A204.1 (cell line): Measurements from ENCODE around the gene CNN2.

Experiments used
- FAIRE-seq: peaks from 2 replicates; lab custom pipeline; 2012; peaks lifted over from hg19 to GRCh38; lab: Jason Lieb, UNC

Gene CNN2

GRCh38 chr19:1049800-1050199, 23.4 kb downstream of the CNN2 start:
- FAIRE-seq, result no peak

- no peak for FAIRE-seq
Observed at GRCh38 chr19:1050989-1051788, 24.8 kb downstream of the CNN2 start.

DNA sequence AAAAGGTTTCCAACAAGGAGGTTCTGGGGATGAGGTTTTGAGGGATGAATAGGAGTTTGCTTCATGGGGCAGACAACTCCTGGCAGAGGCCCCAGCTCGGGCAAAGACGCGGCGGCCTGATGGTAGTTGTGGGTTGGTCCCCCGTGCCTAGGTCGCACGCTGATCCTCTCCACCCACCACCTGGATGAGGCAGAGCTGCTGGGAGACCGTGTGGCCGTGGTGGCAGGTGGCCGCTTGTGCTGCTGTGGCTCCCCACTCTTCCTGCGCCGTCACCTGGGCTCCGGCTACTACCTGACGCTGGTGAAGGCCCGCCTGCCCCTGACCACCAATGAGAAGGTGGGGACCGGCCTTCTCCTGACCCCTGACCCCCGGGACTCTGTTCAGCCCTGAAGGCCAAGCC, 25.4 kb downstream of the CNN2 start:
- no peak for FAIRE-seq

DNA sequence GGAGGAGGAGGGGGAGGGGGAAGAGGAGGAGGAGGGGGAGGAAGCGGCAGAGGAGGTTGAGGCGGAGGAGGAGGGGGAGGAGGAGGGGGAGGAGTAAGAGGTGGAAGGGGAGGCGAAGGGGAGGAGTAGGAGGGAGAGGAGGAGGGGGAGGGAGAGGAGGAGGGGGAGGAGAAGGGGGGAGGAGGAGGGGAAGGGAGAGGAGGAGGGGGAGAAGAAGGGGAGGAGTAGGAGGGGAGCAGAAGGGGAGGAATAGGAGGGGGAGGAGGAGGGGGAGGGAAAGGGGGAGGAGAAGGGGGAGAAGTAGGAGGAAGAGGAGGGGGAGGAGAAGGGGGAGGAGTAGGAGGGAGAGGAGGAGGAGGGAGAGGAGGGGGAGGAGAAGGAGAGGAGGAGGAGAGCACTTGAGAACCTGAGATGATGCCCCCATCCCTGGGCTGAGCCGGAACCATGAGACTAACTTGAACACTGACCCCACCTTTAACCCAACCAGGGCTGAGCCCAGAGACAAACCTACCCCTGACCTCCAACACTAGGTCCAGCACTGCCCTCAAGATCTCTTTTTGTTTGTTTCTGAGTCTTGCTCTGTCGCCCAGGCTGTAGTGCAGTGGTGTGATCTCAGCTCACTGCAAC, 26.1 kb downstream of the CNN2 start:
- no peak for FAIRE-seq

DNA sequence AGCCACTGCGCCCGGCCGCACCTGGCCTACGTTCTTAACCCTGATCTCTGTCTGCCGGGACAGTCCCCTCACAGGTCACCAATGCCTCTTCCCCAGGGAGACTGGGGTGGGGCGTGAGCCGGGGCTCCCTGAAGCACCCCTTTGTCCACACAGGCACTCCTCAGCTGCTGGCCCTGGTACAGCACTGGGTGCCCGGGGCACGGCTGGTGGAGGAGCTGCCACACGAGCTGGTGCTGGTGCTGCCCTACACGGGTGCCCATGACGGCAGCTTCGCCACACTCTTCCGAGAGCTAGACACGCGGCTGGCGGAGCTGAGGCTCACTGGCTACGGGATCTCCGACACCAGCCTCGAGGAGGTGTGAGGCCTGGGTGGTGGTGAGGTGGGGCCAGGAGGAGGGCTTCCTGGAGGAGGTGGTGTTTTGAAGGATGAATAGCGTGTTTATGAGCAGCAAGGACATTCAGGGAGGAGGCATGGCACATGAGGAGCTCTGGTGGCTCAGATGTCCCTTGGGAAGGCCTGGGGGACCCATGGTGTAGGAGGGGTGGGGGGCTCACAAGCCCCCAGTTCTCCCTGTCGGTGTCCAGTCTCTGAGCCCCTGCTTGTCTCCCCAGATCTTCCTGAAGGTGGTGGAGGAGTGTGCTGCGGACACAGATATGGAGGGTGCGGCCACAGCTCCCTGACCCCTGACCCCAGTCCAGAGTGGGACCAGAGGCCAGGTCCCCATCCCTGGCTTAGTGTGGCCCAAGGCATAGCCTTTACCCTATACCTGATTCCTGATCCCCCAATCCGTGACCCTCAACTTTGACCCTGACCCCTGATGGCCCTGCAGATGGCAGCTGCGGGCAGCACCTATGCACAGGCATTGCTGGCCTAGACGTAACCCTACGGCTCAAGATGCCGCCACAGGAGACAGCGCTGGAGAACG, 27.0 kb downstream of the CNN2 start:
- FAIRE-seq, result no peak

GRCh38 chr19:1054102-1055027, 28.0 kb downstream of the CNN2 start:
- no peak for FAIRE-seq

GRCh38 chr19:1055028-1055425, 28.6 kb downstream of the CNN2 start:
- FAIRE-seq, result no peak

GRCh38 chr19:1055886-1056620, 29.6 kb downstream of the CNN2 start:
- no peak for FAIRE-seq

DNA sequence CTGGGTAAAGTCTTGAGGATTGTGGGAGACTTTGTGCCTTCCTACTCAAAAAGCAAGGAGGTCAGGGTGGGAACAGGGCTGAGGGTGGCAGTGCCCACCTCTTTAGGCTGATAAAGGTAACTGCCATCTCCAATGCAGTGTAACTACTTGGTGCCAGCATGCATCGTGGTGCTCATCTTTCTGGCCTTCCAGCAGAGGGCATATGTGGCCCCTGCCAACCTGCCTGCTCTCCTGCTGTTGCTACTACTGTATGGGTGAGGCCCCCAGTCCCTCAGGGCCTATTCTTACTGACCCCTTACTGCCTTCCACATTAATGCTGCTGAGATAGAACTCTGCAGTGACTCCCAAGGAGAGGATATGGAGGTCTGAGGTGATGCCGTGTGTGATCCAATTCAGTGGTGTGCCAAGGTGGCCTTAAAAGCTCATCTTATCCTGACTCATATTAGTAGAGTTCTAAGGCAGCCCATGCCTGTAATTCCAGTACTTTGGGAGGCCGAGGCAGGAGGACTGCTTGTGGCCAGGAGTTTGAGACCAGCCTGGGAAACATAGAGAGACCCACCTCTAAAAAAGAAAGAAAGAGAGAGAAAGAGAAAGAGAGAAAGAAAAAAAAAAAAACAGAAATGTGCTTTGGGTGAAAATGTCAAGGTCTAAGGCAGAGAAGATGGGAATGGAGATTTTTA, 30.9 kb downstream of the CNN2 start:
- no peak for FAIRE-seq

DNA sequence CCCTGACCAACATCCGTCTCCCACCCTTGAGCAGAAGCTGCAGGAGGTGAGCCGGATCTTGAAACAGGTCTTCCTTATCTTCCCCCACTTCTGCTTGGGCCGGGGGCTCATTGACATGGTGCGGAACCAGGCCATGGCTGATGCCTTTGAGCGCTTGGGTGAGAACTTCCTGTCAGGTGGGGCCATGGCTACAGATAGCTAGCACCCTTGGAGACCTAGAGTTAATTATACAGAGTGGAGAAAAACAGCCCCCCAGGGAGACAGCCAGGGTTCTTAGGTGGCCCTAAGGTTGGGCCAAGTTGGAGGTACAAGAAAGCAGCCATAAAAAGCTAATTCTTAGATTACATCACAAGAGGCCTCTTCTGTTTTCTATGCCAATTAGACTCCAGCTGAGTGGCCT, 31.7 kb downstream of the CNN2 start:
- no peak for FAIRE-seq

DNA sequence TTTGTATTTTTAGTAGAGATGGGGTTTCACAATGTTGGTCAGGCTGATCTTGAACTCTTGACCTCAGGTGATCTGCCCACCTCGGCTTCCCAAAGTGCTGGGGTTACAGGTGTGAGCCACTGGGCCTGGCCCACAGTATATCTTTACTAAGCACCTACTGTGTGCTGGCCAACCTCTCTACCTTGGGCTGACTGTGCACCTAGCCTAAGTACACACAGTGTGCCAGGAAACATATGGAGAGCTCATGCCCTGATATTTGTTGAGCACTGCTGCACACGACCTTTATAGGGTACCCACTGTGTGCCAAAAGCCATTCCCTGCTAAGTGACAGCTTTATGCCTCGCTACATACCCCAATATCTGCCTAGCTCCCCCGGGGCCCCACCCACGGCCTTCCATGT, 34.3 kb downstream of the CNN2 start:
- no peak for FAIRE-seq

- FAIRE-seq, result no peak
Observed at GRCh38 chr19:1061987-1062386, 35.6 kb downstream of the CNN2 start.

GRCh38 chr19:1062387-1063029, 36.1 kb downstream of the CNN2 start:
- no peak for FAIRE-seq

DNA sequence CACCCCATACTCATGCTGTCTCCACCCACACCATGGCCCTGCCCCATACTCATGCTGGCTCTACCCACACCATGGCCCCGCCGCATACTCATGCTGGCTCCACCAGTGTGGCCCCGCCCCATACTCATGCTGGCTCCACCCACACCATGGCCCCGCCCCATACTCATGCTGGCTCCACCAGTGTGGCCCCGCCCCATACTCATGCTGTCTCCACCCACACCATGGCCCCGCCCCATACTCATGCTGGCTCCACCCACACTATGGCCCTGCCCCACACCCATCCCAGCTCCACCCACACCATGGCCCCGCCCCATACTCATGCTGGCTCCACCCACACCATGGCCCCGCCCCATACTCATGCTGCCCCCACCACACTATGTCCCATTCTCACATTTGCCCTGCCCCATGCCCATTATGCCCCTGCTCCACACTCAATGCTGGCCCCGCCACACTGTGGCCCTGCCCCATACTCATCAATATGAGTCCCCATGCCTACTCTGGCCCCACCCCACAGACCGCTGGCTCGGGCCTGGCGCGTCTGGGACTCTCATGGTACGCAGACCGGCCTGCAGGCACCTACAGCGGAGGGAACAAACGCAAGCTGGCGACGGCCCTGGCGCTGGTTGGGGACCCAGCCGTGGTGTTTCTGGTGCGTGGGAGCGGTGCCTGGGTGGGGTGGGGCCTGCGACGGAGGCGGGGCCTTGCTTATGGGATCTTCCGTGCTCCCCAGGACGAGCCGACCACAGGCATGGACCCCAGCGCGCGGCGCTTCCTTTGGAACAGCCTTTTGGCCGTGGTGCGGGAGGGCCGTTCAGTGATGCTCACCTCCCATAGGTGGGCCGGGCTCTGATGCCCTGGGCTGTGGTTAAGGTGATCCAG, 36.9 kb downstream of the CNN2 start:
- no peak for FAIRE-seq

- FAIRE-seq, result no peak
Observed at GRCh38 chr19:1063909-1064660, 37.7 kb downstream of the CNN2 start.

DNA sequence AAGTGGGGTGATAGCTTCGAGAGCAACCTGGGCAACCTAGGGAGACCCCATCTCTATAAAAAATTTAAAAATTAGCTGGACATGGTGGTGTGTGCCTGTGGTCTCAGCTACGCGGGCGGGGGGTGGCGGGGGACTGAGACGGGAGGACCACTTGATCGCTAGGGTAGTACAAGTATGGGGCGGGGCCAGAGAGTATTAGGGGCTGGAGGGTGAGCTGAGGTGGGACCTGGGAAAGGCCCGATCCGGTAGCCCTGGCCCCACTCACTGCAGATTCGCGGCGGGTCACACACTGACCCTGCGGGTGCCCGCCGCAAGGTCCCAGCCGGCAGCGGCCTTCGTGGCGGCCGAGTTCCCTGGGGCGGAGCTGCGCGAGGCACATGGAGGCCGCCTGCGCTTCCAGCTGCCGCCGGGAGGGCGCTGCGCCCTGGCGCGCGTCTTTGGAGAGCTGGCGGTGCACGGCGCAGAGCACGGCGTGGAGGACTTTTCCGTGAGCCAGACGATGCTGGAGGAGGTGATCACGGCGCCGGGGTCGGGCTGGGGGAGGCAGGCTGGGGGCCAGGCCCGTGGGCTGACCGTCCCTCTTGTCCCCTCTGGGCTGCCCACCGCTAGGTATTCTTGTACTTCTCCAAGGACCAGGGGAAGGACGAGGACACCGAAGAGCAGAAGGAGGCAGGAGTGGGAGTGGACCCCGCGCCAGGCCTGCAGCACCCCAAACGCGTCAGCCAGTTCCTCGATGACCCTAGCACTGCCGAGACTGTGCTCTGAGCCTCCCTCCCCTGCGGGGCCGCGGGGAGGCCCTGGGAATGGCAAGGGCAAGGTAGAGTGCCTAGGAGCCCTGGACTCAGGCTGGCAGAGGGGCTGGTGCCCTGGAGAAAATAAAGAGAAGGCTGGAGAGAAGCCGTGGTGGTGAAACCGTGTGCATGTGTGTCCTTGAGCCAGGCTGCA, 38.5 kb downstream of the CNN2 start:
- FAIRE-seq, result no peak

DNA sequence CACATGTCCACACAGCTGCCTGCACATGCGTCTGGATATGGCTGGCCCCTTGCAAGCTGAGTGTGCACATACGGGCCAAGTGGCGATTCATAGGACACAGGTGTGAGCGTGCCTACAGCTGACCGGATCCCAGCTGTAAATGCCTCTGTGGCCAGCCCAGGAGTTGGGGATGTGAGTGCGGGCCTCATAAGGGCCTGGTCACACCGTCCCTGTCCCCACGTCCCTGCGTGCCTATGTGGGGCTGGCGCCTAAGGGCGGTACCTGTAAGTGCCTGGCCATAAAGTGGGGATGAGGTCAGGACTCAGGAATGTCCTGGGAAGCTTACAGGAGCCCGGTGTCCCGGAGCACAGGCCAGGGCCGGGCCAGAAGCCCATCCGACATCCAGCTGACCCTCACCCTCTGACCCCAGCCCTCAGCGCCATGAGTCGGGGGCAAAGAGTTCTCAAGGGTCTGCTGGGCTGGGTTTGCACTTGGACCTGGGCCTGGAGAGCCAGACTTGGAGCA, 39.2 kb downstream of the CNN2 start:
- no peak for FAIRE-seq
